Stimulated activated CD8-positive, alpha-beta memory T cell treated with anti-CD3 and anti-CD28 coated beads, Interleukin-15, amount 100 ng/mL, for 4 hours (primary cell): ENCODE data around the gene GATAD2A.

ENCODE experiments used
- DNase-seq, 2 donors: peaks; one replicate each; pipeline ENCODE4 v3.0.0-alpha.2; 2020; ENCODE audit warnings: low read depth in 2 of 2

The GATAD2A gene

DNA sequence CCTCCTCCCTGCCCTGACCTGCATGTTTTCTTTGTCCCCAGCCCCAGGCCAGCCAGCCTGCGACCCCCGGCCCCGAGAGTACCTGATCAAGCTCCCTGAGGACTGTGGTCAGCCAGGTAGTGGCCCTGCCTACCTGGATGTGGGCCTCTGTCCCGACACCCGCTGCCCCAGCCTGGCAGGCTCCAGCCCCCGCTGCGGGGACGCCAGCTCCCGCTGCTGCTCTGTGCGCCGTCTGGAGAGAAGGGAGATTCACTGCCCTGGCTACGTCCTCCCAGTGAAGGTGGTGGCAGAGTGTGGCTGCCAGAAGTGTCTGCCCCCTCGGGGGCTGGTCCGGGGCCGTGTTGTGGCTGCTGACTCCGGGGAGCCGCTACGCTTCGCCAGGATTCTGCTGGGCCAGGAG lies 138.2 kb downstream of the GATAD2A start:
- DNase-seq, result no peak

DNA sequence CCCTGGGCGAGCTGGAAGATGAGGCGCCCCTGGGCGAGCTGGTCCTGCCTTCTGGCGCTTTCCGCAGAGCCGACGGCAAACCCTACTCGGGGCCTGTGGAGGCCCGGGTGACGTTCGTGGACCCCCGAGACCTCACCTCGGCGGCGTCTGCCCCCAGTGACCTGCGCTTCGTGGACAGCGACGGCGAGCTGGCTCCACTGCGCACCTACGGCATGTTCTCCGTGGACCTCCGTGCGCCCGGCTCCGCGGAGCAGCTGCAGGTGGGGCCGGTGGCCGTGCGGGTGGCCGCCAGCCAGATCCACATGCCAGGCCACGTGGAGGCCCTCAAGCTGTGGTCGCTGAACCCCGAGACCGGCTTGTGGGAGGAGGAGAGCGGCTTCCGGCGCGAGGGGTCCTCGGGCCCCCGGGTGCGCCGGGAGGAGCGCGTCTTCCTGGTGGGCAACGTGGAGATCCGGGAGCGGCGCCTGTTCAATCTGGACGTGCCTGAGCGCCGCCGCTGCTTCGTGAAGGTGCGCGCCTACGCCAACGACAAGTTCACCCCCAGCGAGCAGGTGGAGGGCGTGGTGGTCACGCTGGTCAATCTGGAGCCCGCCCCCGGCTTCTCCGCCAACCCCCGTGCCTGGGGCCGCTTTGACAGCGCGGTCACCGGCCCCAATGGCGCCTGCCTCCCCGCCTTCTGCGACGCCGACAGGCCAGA lies 138.9 kb downstream of the GATAD2A start:
- no peak for DNase-seq

DNA sequence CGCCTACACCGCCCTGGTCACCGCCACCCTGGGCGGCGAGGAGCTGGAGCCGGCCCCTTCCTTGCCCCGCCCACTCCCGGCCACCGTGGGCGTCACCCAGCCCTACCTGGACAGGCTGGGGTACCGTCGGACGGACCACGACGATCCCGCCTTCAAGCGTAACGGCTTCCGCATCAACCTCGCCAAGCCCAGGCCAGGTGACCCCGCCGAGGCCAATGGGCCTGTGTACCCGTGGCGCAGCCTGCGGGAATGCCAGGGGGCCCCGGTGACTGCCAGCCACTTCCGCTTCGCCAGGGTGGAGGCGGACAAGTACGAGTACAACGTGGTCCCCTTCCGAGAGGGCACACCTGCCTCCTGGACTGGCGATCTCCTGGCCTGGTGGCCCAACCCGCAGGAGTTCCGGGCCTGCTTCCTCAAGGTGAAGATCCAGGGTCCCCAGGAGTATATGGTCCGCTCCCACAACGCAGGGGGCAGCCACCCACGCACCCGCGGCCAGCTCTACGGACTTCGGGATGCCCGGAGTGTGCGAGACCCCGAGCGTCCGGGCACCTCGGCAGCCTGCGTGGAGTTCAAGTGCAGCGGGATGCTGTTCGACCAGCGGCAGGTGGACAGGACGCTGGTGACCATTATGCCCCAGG lies 139.6 kb downstream of the GATAD2A start:
- DNase-seq, result no peak

DNA sequence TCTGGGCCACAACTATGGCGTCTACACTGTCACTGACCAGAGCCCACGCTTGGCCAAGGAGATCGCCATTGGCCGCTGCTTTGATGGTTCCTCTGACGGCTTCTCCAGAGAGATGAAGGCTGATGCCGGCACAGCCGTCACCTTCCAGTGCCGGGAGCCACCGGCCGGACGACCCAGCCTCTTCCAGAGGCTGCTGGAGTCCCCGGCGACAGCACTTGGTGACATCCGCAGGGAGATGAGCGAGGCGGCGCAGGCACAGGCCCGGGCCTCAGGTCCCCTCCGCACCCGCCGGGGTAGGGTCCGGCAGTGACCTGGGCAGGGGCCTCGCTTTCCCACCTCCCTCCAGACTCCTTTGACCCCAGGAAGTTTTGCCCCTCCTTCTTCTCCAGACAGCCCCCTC lies 140.2 kb downstream of the GATAD2A start:
- no peak for DNase-seq

DNA sequence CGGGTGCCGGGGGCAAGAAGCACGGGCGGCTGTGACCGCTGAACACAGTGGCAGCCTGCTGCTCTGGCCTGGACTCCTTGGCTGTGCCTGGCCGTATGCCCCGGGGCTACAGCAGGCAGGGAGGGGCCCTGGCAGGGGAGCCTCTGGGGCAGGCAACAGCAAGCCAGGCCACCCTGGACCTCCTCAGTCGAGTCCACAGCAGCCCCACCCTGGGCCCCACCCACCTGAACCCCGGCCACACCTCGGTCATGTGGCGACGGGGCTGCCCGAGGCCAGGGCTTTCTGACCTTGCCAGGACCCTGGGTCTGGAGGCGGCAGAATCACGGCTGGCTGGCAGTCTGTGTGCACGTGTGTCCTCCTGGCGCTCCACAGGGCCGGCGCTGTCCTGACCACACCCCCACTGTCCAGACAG lies 141.3 kb downstream of the GATAD2A start:
- DNase-seq, result no peak

DNA sequence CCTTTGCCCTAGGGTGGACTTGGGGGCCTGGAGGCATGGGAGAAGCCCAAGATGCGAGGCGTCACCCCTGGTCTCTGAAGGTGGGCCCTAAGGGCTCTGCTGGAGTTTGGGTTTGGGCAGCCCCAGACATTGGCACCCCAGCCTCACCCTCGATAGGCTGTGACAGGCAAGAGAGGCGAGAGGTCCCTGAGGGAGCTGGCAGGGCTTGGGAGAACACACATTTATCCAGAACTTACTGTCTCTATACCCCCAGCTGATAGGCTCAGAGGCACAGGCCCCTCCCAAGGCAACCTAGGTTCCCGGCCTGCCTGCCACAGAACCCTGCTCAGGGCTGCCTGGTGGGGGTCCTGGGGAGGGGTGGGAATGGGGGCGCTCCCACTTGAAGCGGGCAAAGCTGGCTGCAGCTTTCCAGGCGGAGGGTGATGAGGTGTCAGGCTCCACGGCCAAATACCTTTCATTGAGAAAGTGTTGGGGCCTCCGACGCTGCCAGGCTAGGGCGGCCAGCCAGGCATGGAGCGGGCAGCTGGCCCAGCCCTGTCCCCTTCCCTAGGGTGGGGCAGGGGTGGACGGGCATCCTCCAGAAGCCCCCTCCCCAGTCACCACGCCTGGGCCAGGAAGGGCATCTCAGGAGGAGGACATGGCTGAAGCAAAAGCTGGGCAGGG lies 142.3 kb downstream of the GATAD2A start:
- no peak for DNase-seq

DNA sequence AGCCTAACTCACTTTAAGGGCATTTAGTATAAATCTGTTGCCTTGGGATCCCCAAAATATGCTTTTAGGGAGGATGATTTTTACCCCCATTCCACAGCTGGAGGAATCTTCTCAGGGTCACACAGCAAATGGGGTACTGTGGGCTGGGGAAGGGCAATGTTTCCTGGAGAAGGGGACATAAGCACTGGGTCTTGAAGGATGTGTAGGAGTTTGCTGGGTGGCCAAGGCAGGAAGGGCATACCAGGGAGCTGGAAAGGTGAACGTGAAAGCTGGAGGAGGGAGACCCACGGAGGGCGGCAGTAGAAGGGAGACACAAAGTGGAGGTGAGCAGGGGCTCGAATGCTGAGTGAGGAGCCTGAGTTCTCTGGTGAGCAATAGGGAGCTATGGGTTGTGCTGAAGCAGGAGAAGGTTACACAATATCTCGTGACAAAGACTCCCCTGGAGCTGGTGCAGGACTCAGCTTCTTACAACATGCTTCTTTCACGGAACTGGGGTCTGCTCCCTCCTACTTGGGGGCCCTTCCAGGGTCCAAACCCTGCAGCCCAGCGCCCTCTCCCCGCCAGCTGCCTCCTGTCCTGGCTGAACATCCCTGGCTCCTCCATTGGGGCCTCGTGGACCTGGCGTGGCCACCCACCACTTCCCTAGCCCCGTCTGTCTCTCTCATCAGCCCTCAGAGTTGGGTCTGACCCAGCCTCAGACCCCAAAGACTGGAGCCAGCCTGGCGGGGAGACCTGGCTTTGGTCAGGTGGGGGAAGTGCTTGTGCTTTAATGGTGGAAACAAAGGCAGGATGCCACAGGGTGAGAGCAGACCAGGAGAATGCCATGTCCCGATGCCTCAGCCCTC lies 143.7 kb downstream of the GATAD2A start:
- no peak for DNase-seq

DNA sequence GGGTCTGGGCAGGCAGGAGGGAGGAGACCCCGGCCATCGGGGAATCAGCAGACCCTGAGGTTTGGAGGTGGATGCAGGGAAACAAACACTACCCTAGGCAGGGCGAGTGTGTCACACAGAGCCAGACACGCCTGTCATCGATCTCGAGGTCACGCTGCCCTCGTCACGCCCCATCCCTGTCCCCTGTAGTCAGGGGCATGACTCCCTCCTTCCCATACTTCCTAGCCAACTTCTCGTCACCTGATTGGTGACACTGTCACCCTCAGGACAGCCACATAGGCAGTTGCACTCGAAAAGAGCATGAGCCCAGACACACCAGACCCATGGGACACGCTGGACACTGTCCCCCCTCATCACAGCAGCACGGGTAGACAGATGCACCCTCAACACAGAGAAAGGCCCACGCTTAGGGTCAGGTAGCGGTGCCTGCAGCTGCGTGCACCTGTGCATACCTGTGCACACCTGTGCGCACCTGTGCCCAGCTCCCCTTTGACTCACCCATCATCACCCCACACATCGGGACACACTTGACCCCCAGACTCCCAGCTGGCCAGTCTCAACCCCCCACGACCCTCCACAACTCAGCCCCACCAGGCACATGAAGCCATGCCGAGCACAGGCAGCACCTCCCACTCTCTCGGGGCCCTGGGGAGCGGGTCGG lies 144.5 kb downstream of the GATAD2A start:
- no peak for DNase-seq

DNA sequence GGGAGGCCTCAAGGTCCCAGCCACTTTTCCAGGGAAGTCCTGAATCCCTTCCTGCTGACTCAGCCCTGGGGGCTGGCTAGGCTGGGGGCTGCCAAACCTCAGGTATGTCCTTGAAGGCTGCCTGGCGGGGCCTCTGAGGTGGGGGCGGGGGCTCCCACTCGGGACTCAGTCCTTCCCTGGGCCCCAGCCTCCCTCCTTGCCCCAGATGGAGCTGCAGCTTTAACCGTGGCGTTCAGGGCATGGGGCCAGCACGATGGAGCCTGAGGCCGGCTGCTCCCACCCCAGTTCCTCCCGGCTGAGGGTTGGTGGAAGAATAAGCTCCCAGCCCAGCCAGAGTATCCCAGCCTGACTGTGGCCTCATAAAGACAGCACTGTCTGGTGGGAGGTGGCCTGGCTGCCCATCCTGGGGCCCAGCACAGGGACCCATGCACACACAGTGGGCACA lies 145.0 kb downstream of the GATAD2A start:
- DNase-seq, result no peak

DNA sequence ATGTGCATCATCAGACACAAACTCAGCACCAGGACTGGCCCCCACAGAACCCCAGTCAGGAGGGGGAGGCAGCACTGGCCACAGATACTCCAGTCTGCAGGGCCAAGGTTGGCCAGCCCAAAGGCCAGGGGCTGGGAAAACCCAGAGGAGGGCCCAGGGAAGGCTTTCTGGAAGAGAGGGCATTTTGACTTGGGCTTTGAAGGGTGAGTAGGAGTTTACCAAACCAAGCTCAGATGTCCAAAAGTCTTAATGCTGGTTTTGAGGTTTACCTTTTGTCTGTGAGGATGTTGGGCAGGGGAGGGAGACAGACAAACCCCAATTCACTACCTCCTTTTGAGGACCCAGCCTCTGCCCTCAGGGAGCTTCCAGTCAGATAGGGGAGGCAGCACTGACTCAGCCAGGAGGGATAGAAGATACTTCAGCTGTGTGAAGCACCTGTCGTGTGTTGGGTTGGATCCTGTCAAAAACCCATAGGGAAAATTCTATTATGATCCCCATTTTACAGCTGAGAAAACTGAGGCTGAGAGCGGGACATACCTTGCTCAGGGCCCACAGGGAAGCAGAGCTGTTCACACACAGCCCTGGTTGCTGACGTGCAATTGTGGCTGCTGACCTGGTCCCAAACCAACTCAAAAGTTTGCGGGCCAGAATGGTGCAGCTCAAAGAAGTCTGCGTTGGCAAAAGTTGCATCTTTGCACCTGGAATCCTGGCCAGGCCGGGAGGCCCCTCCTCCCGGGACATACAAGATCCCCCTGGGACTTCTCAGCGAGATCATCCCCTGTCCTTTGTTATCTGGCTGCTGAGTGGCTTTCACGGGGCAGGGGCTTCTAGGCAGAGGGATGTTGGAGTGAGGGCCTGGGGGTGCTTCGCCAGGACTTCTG lies 145.7 kb downstream of the GATAD2A start:
- no peak for DNase-seq

DNA sequence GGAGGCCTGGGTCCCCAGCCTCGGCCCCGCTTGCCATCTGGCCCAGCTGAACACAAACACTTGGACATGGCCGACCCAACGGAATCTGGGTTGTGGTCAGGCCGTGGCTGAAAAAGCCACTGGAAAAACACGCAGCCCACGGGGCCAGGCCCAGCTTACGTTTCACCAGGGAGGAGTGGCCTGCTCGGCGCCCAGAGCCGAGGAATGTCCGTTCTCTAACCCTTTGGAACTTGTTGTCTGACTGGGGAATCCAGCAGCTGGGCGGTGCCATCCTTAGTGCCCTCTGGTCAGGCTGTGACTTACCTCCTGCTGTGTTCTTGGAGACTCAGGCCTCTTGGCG lies 146.3 kb downstream of the GATAD2A start:
- no peak for DNase-seq

DNA sequence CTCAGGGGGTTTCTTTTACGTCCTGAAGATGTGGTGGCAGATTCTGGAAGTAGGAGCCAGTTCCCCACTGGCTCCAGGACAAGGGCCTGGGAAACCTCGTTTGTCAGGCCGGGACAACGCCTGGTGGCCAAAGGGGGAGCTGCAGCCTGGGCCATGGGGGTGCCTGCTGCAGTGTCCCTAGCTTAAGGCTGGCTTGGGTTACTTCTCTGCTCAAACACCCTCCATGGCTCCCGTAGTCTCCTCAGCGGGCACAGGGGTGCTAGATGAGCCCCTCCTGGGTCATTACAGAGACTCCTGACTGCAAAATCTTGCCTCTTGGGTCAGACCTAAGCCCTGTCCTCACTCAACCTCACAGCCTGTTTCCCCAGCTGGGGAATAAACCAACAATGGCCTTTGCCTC lies 147.3 kb downstream of the GATAD2A start:
- DNase-seq, result no peak

DNA sequence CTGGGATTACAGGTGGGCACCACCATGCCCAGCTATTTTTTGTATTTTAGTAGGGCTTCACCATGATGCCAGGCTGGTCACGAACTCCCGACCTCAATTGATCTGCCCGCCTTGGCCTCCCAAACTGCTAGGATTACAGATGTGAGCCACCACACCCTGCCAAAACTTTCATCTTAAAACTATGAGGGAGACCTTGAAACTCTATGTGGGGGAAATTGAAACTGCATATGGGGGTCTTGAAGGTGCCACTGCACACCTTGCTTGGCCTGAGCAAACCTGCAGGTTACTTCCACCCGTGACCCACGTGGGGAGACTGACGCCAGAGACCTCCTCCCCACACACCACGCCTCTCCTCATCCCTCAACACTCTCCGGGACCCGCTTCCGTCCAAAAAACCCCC lies 148.2 kb downstream of the GATAD2A start:
- no peak for DNase-seq

DNA sequence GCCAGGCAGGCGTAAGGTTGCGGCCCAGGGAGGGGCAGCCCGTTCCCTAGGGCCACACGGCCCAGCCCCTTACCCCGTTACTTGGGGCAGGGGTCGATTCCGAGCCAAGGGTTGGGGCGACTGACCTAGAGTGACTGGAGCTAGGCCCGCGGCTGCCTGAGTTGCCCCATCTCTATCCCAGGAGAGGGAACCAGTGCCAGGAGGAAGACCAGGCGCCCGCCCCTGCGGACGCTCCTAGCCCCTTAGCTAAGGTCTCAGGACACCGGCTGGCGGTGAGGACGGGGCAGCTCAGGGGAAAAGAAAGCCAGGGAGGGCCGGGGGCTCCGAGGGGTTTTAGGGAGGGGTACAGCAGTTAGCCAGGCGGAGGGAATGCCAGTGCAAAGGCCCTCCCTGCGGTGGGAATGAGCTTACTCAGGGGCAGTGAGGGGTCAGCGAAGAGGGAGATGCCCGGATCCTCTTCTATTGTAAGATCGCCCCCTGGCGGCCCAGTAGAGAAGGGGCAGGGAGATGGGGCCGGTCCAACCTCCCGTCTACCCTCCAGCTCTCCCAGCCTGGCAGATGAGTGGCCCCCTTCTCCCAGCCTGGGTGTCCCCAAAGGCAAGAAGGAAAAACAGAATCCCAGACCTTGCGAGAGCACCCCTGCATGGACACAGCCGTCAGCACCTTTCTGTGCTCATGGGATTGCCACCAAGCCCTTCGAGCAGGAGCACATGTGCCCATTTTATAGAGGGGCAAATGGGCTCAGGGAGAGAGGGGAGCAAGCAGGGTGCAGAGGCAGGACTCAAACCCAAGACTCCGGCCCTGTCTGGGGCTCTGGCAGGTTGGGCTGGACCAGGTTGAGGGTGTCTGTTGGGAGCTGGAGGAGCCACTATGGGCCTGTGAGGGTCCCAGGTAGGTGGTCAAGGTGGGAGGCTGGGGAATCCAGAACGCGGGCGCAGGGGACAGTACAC lies 148.9 kb downstream of the GATAD2A start:
- DNase-seq, result peak in 1 of 2 donors; percentile 24

DNA sequence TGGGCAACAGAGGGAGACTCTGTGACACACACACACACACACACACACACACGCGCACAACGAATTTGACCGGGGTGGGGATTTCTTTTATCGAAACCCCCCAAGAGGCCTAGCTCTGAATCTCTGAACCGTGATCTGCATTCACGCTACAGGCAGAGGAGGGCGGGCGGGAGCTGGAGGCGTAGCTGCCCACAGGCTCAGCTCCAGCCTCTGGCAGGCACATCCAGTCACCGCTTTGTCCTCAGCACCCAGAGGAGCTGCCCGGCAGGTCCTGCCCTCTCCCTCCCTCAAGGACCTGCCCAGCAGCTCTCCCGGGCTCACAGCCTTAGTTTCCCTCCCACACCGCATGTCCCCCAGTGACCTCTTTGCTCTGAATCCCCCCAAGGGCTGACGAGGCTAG lies 152.6 kb downstream of the GATAD2A start:
- no peak for DNase-seq
